ENCODE measurements around the gene CNP.
"Not testable (repeated sequence)": the region's sequence is repeated elsewhere in the genome, so short reads cannot be mapped to it uniquely, and the experiment has no call there.

Gene CNP

GRCh38 chr17:41966463-41967140, at the start of gene CNP:
TSS of gene CNP (plus strand) at chr17:41966795. CDS start at chr17:41966885, 90 bp downstream.
- DNase-seq (ENCODE audit: low spot score): peak; percentile 99

GRCh38 chr17:41917192-41917591, 49.4 kb upstream of the CNP start:
- DNase-seq (ENCODE audit: low spot score): peak; percentile 36

GRCh38 chr17:41917679-41918313, 48.8 kb upstream of the CNP start:
- DNase-seq (ENCODE audit: low spot score): no peak

- DNase-seq (ENCODE audit: low spot score): peak; percentile 99
Observed at GRCh38 chr17:41918314-41919164, 48.1 kb upstream of the CNP start, which contains the start of gene ACLY. TSS of gene ACLY (minus strand) at chr17:41918951. CDS start at chr17:41913873, 5,078 bp downstream.

GRCh38 chr17:41919165-41919817, 47.3 kb upstream of the CNP start:
- no peak for DNase-seq (ENCODE audit: low spot score)

GRCh38 chr17:41919840-41920579, 46.6 kb upstream of the CNP start:
- no peak for DNase-seq (ENCODE audit: low spot score)

GRCh38 chr17:41920580-41920955, 46.0 kb upstream of the CNP start:
- DNase-seq (ENCODE audit: low spot score): no peak

- DNase-seq (ENCODE audit: low spot score): no peak
Observed at GRCh38 chr17:41925991-41926590, 40.5 kb upstream of the CNP start.

- DNase-seq (ENCODE audit: low spot score): no peak
Observed at GRCh38 chr17:41928693-41929251, 37.8 kb upstream of the CNP start.

GRCh38 chr17:41930009-41930832, 36.4 kb upstream of the CNP start, which contains the start of gene ODAD4:
TSS of gene ODAD4 (plus strand) at chr17:41930617. CDS start at chr17:41930724, 107 bp downstream.
- DNase-seq (ENCODE audit: low spot score): peak; percentile 97

- not testable (repeated sequence) for DNase-seq (ENCODE audit: low spot score)
Observed at GRCh38 chr17:41930833-41931156, 35.8 kb upstream of the CNP start.

GRCh38 chr17:41931715-41932114, 34.9 kb upstream of the CNP start:
- not testable (repeated sequence) for DNase-seq (ENCODE audit: low spot score)

GRCh38 chr17:41932816-41933389, 33.7 kb upstream of the CNP start:
- DNase-seq (ENCODE audit: low spot score): no peak

- no peak for DNase-seq (ENCODE audit: low spot score)
Observed at GRCh38 chr17:41935641-41936040, 31.0 kb upstream of the CNP start.

GRCh38 chr17:41937970-41938954, 28.3 kb upstream of the CNP start:
- no peak for DNase-seq (ENCODE audit: low spot score)

GRCh38 chr17:41939044-41939692, 27.4 kb upstream of the CNP start:
- no peak for DNase-seq (ENCODE audit: low spot score)

GRCh38 chr17:41939693-41940090, 26.9 kb upstream of the CNP start:
- DNase-seq (ENCODE audit: low spot score): no peak

- no peak for DNase-seq (ENCODE audit: low spot score)
Observed at GRCh38 chr17:41941168-41941567, 25.4 kb upstream of the CNP start.

All from AG08396 (cell line).